GM19193 (cell line): ENCODE results near the gene MCTP2.

Experiments
- POLR2A ChIP-seq: IDR thresholded peaks from 4 replicates; pipeline ENCODE4 v1.6.1; 2011; ENCODE audit not compliant: insufficient read depth, insufficient read length; ENCODE audit errors: extremely low read depth

The MCTP2 gene

GRCh38 chr15:94252223-94252766, 20.9 kb downstream of the MCTP2 start:
- no peak for TF ChIP-seq POLR2A

- TF ChIP-seq POLR2A = no peak
These were observed 21.6 kb downstream of the MCTP2 start for GRCh38 chr15:94252906-94253491.

GRCh38 chr15:94253742-94254141, 22.4 kb downstream of the MCTP2 start:
- TF ChIP-seq POLR2A = no peak

GRCh38 chr15:94255540-94255939, 24.2 kb downstream of the MCTP2 start:
- no peak for TF ChIP-seq POLR2A

GRCh38 chr15:94256511-94256910, 25.1 kb downstream of the MCTP2 start:
- no peak for TF ChIP-seq POLR2A

GRCh38 chr15:94258246-94258645, 26.9 kb downstream of the MCTP2 start:
- TF ChIP-seq POLR2A = no peak

GRCh38 chr15:94259121-94259751, 27.9 kb downstream of the MCTP2 start:
- TF ChIP-seq POLR2A = no peak

- TF ChIP-seq POLR2A = no peak
These were observed 28.5 kb downstream of the MCTP2 start for GRCh38 chr15:94259863-94260262.

- no peak for TF ChIP-seq POLR2A
These were observed 30.8 kb downstream of the MCTP2 start for GRCh38 chr15:94262201-94262600.

GRCh38 chr15:94263341-94264273, 32.2 kb downstream of the MCTP2 start:
- TF ChIP-seq POLR2A = no peak

GRCh38 chr15:94265009-94265408, 33.6 kb downstream of the MCTP2 start:
- TF ChIP-seq POLR2A = no peak

- no peak for TF ChIP-seq POLR2A
These were observed 34.6 kb downstream of the MCTP2 start for GRCh38 chr15:94265982-94266381.

- no peak for TF ChIP-seq POLR2A
These were observed 35.4 kb downstream of the MCTP2 start for GRCh38 chr15:94266789-94267188.

- TF ChIP-seq POLR2A = no peak
These were observed 38.6 kb downstream of the MCTP2 start for GRCh38 chr15:94269954-94270353.

- TF ChIP-seq POLR2A = no peak
These were observed 39.2 kb downstream of the MCTP2 start for GRCh38 chr15:94270570-94270969.
